GM23338 (cell line): ENCODE results near the gene CTNNA3. TPM values are rescaled to one million over a fixed set of nuclear protein-coding genes. Genes with fewer than 3 reads are reported as not detected.

ENCODE experiments used
- ATAC-seq: fragments of 200-7000 bp; cut with Tn5 transposase; 3 replicates; pipeline ENCODE4 v1.9.1; 2020
- DNase-seq: peaks from one replicate; pipeline ENCODE4 v3.0.0-alpha.2; 2015; ENCODE audit warnings: low spot score
- H2AFZ ChIP-seq: fragments of 200-600 bp; sonication (generic); 2 replicates; pipeline ENCODE4 v1.8.0; 2016; ENCODE audit warnings: antibody characterized with exemption, mild to moderate bottlenecking, moderate library complexity
- H3F3A ChIP-seq: fragments of 200-600 bp; sonication (generic); replicated peaks from 2 replicates; pipeline ENCODE4 v1.8.0; 2017; ENCODE audit warnings: antibody characterized with exemption, mixed run types, low read depth
- H3K27ac ChIP-seq: fragments of 200-600 bp; sonication (generic); 2 replicates; pipeline ENCODE4 v1.6.1; 2016; ENCODE audit warnings: low read depth
- H3K27me3 ChIP-seq: fragments of 200-600 bp; sonication (generic); 2 replicates; pipeline ENCODE4 v1.8.0; 2016; ENCODE audit warnings: mild to moderate bottlenecking, mixed run types, moderate library complexity; ENCODE audit not compliant: insufficient read depth
- H3K36me3 ChIP-seq: fragments of 200-600 bp; sonication (generic); 2 replicates; pipeline ENCODE4 v1.8.0; 2016; ENCODE audit warnings: mild to moderate bottlenecking; ENCODE audit not compliant: insufficient read depth
- H3K4me1 ChIP-seq: fragments of 200-600 bp; sonication (generic); 2 replicates; pipeline ENCODE4 v1.8.0; 2016; ENCODE audit warnings: mild to moderate bottlenecking, moderate library complexity; ENCODE audit not compliant: insufficient read depth
- H3K4me2 ChIP-seq: fragments of 200-600 bp; sonication (generic); 2 replicates; pipeline ENCODE4 v1.7.1; 2017; ENCODE audit warnings: mixed run types
- H3K4me3 ChIP-seq: fragments of 200-600 bp; sonication (generic); 2 replicates; pipeline ENCODE4 v1.6.1; 2016; ENCODE audit warnings: mixed run types
- H3K79me2 ChIP-seq: fragments of 200-600 bp; sonication (generic); replicated peaks from 2 replicates; pipeline ENCODE4 v1.8.0; 2017; ENCODE audit warnings: mild to moderate bottlenecking; ENCODE audit not compliant: insufficient read depth
- H3K9me2 ChIP-seq: fragments of 200-600 bp; sonication (generic); 2 replicates; pipeline ENCODE4 v1.8.0; 2017; ENCODE audit not compliant: insufficient read depth
- H4K20me1 ChIP-seq: fragments of 200-600 bp; sonication (generic); replicated peaks from 2 replicates; pipeline ENCODE4 v1.8.0; 2017; ENCODE audit warnings: mild to moderate bottlenecking; ENCODE audit not compliant: insufficient read depth
- H3K27ac Mint-ChIP-seq: 2 replicates; pipeline ENCODE4 v1.8.0; 2020; ENCODE audit warnings: inconsistent platforms, mild to moderate bottlenecking, moderate library complexity, mixed read lengths
- H3K27me3 Mint-ChIP-seq: 3 replicates; pipeline ENCODE4 v1.8.0; 2022; ENCODE audit warnings: low read depth, mild to moderate bottlenecking, moderate library complexity, mixed read lengths, inconsistent platforms; ENCODE audit not compliant: insufficient read depth, poor library complexity
- H3K36me3 Mint-ChIP-seq: 3 replicates; pipeline ENCODE4 v1.8.0; 2021; ENCODE audit warnings: low read depth, mild to moderate bottlenecking, inconsistent platforms, moderate library complexity, mixed read lengths
- H3K4me1 Mint-ChIP-seq: 3 replicates; pipeline ENCODE4 v1.8.0; 2020; ENCODE audit warnings: mild to moderate bottlenecking, inconsistent platforms, mixed read lengths
- H3K4me3 Mint-ChIP-seq: 3 replicates; pipeline ENCODE4 v1.8.0; 2021; ENCODE audit warnings: moderate library complexity, mild to moderate bottlenecking, inconsistent platforms, mixed read lengths
- H3K9me3 Mint-ChIP-seq: 3 replicates; pipeline ENCODE4 v1.8.0; 2020; ENCODE audit warnings: moderate library complexity, mild to moderate bottlenecking, inconsistent platforms, mixed read lengths
- EZH2phosphoT487 ChIP-seq: fragments of 200-600 bp; sonication (generic); IDR thresholded peaks from one replicate; pipeline ENCODE4 v1.8.1; 2018; ENCODE audit warnings: antibody characterized with exemption; ENCODE audit not compliant: unreplicated experiment
- JUNB ChIP-seq: IDR thresholded peaks from one replicate; pipeline ENCODE4 v1.6.1; 2016; ENCODE audit warnings: antibody characterized with exemption; ENCODE audit not compliant: unreplicated experiment
- NANOG ChIP-seq: IDR thresholded peaks from 2 replicates; pipeline ENCODE4 v1.6.1; 2016; ENCODE audit warnings: antibody characterized with exemption, borderline replicate concordance
- POLR2AphosphoS5 ChIP-seq: IDR thresholded peaks from 2 replicates; pipeline ENCODE4 v1.6.1; 2016; ENCODE audit warnings: antibody characterized with exemption, low read depth
- STAT1 ChIP-seq: IDR thresholded peaks from one replicate; pipeline ENCODE4 v1.6.1; 2016; ENCODE audit warnings: antibody characterized with exemption; ENCODE audit not compliant: unreplicated experiment
- ZNF462 ChIP-seq: fragments of 250-450 bp; sonication (Bioruptor Pico); IDR thresholded peaks from 2 replicates; pipeline ENCODE4 v1.5.0; 2020; ENCODE audit warnings: mild to moderate bottlenecking, moderate library complexity
- polyA plus RNA-seq: library from polyadenylated mRNA; unstranded; fragments of >200 nt; fragmentation: Nextera tagmentation; extraction: Ambion mirVana; gene quantifications from 2 replicates; pipeline ENCODE4 v1.2.1, GENCODE V29; 2016
- total RNA-seq: library from RNA; depleted of rRNA; stranded (reverse); fragments of >200 nt; shearing (Covaris generic); gene quantifications from 2 replicates; pipeline ENCODE4 v1.2.3, GENCODE V29; 2014

The CTNNA3 gene
- total and polyA plus RNA-seq, 2 experiments from 2014 or later: 0.71 to 3.3 TPM

GRCh38 chr10:67385089-67385488 lies 310.9 kb downstream of the CTNNA3 start:
- Mint-ChIP-seq H3K4me3 (no peak overlapping the region), H3K36me3 (no peaks in the 10 kb centered on the region; the same call in 2 of the 3 replicates), H3K9me3 (no peaks in the 10 kb centered on the region; the same call in 2 of the 3 replicates), H3K27ac (no peak overlapping the region), H3K27me3 (peaks cover 2% of the 10 kb centered on the region), H3K4me1 (peaks cover 15% of the 10 kb centered on the region)
- Histone ChIP-seq H3K36me3 (no peaks in the 10 kb centered on the region), H3F3A (no peaks in the 10 kb centered on the region), H3K4me2 (no peak overlapping the region), H3K4me3 (no peak overlapping the region), H3K4me1 (peaks cover 26% of the 10 kb centered on the region), H2AFZ (no peak overlapping the region), H3K27me3 (no peaks in the 10 kb centered on the region), H3K9me2 (no peaks in the 10 kb centered on the region), H4K20me1 (no peaks in the 10 kb centered on the region), H3K27ac (no peak overlapping the region), H3K79me2 (no peaks in the 10 kb centered on the region)
- DNase-seq: no peak
- TF ChIP-seq ZNF462 (CRISPR knock-in tag) (no peak), EZH2phosphoT487 (no peak), NANOG (no peak), JUNB (no peak), STAT1 (no peak), POLR2AphosphoS5 (no peak)
- no peak for ATAC-seq
